ENCODE data around the gene CXCL13.
"Not testable (repeated sequence)": the region's sequence is repeated elsewhere in the genome, so short reads cannot be mapped to it uniquely, and the experiment has no call there.

- TF ChIP-seq EZH2, CTCF, EZH2phosphoT487 (IDR thresholded peaks at IDR 0.05): not testable (repeated sequence)
Measured at GRCh38 chr4:77644069-77644468, 38.4 kb downstream of the CXCL13 start.

Measured in neural progenitor cell (in vitro differentiated cells).